ENCODE results near the gene SGSM2.

- TF ChIP-seq, protein P1, sequence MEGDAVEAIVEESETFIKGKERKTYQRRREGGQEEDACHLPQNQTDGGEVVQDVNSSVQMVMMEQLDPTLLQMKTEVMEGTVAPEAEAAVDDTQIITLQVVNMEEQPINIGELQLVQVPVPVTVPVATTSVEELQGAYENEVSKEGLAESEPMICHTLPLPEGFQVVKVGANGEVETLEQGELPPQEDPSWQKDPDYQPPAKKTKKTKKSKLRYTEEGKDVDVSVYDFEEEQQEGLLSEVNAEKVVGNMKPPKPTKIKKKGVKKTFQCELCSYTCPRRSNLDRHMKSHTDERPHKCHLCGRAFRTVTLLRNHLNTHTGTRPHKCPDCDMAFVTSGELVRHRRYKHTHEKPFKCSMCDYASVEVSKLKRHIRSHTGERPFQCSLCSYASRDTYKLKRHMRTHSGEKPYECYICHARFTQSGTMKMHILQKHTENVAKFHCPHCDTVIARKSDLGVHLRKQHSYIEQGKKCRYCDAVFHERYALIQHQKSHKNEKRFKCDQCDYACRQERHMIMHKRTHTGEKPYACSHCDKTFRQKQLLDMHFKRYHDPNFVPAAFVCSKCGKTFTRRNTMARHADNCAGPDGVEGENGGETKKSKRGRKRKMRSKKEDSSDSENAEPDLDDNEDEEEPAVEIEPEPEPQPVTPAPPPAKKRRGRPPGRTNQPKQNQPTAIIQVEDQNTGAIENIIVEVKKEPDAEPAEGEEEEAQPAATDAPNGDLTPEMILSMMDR (IDR thresholded peaks at IDR 0.05) = no peak
- peak in 1 of 3 donors; percentile 1 for TF ChIP-seq POLR2AphosphoS5 (IDR thresholded peaks at IDR 0.05)
- no peak for TF ChIP-seq POLR2A (IDR thresholded peaks at IDR 0.05)
- TF ChIP-seq EP300 (IDR thresholded peaks at IDR 0.05; ENCODE audit: low read depth) = no peak
These were observed 32.4 kb downstream of the SGSM2 start for GRCh38 chr17:2369551-2370210.
